K562 (cell line): ENCODE results near the gene RAB7A. TPM values are rescaled to one million over a fixed set of nuclear protein-coding genes. Genes with fewer than 3 reads are reported as not detected.

Experiments used
- ATAC-seq: fragments of 200-7000 bp; cut with Tn5 transposase; 3 replicates; pipeline ENCODE4 v1.9.1; 2020; ENCODE audit warnings: moderate library complexity
- BruUV-seq: library from RNA; stranded (reverse); fragments of 400-500 nt; replicated peaks from 2 replicates; lab custom pipeline; 2021; lab: Mats Ljungman, UMichigan
- CTCF ChIA-PET: fragments of 300-600 bp; formaldehyde crosslinking; extraction: SDS; loops from one replicate; lab custom pipeline; 2021; ENCODE audit warnings: low intra/inter-chr PET ratio; lab: Yijun Ruan, JAX
- POLR2A ChIA-PET: fragments of 300-600, 350-650 bp; sonication (Branson Sonifier 250); formaldehyde crosslinking; extraction: SDS; loops from one replicate; lab custom pipeline; 2021; ENCODE audit warnings: antibody characterized with exemption, inconsistent platforms; lab: Yijun Ruan, JAX
- DNase-seq, 4 experiments: peaks; one replicate each; pipeline versions ENCODE4 v3.0.0 to v3.0.0-alpha.2; 2011 to 2018; ENCODE audit warnings: low spot score in 3 of 4, mixed read lengths in 3 of 4; ENCODE audit errors: extremely low read depth in 1 of 4
- FAIRE-seq: peaks from 2 replicates; lab custom pipeline; 2011; peaks lifted over from hg19 to GRCh38; lab: Jason Lieb, UNC
- H2AFZ ChIP-seq: 2 replicates; pipeline ENCODE4 v1.6.0; 2011; ENCODE audit warnings: low read depth, low read length, control low read depth, inconsistent platforms
- H3K27ac ChIP-seq: fragments of 200-600 bp; 3 replicates; pipeline ENCODE4 v1.8.0; 2011; ENCODE audit warnings: low read depth, mild to moderate bottlenecking, control low read depth, inconsistent platforms, low read length, moderate library complexity, mixed read lengths; ENCODE audit errors: extremely low read depth
- H3K27me3 ChIP-seq, 2 experiments: fragments of 300-600 bp in 1 of 2; 2 replicates in 1 of 2; 3 replicates in 1 of 2; pipeline versions ENCODE4 v1.6.0 to v1.8.0; 2011; ENCODE audit warnings: inconsistent platforms in 2 of 2, low read length in 2 of 2, mild to moderate bottlenecking in 1 of 2, mixed read lengths in 1 of 2, moderate library complexity in 1 of 2; ENCODE audit not compliant: control insufficient read depth in 2 of 2, insufficient read depth in 2 of 2
- H3K36me3 ChIP-seq: fragments of 300-600 bp; 3 replicates; pipeline ENCODE4 v1.8.0; 2011; ENCODE audit warnings: mild to moderate bottlenecking, low read length, inconsistent platforms; ENCODE audit not compliant: control insufficient read depth, insufficient read depth
- H3K4me1 ChIP-seq, 2 experiments: fragments of 200-600 bp in 1 of 2; replicated peaks in 1 of 2; 2 replicates in 1 of 2; 3 replicates in 1 of 2; pipeline versions ENCODE4 v1.5.1 to v1.8.0; 2011; ENCODE audit warnings: inconsistent platforms in 2 of 2, low read length in 2 of 2, mild to moderate bottlenecking in 1 of 2, mixed read lengths in 1 of 2, moderate library complexity in 1 of 2; ENCODE audit not compliant: control insufficient read depth in 2 of 2, insufficient read depth in 2 of 2
- H3K4me2 ChIP-seq: 2 replicates; pipeline ENCODE4 v1.6.1; 2011; ENCODE audit warnings: low read length, control low read depth, inconsistent platforms, mixed read lengths; ENCODE audit not compliant: insufficient read depth
- H3K4me3 ChIP-seq: fragments of 200-600 bp; sonication (generic), shearing (Covaris generic); 2 replicates; pipeline ENCODE4 v1.5.1; 2016; ENCODE audit warnings: control low read depth, inconsistent platforms
- H3K79me2 ChIP-seq: fragments of 200-600 bp; 3 replicates; pipeline ENCODE4 v1.8.0; 2011; ENCODE audit warnings: low read length, inconsistent platforms; ENCODE audit not compliant: control insufficient read depth, insufficient read depth
- H3K9ac ChIP-seq, 2 experiments: 2 replicates each; pipeline versions ENCODE4 v1.6.0 to v1.6.1; 2011; ENCODE audit warnings: low read depth in 2 of 2, low read length in 2 of 2, control low read depth in 1 of 2, inconsistent platforms in 1 of 2, mild to moderate bottlenecking in 1 of 2, mixed read lengths in 1 of 2; ENCODE audit not compliant: insufficient read depth in 1 of 2
- H3K9me1 ChIP-seq: one replicate; pipeline ENCODE4 v1.6.0; 2011; ENCODE audit warnings: inconsistent platforms, mild to moderate bottlenecking, low read length, moderate library complexity; ENCODE audit not compliant: control insufficient read depth, insufficient read depth
- H3K9me3 ChIP-seq: replicated peaks from 2 replicates; pipeline ENCODE4 v1.5.1; 2011; ENCODE audit warnings: low read depth, low read length, inconsistent platforms; ENCODE audit not compliant: control insufficient read depth, insufficient read depth
- H4K20me1 ChIP-seq: replicated peaks from 2 replicates; pipeline ENCODE4 v1.6.1; 2011; ENCODE audit warnings: low read length, inconsistent platforms, mixed read lengths; ENCODE audit not compliant: control insufficient read depth, insufficient read depth
- ELF1 ChIP-seq: fragments of 200-800 bp; sonication (Bioruptor generic); IDR thresholded peaks from 2 replicates; pipeline ENCODE4 v1.6.1; 2016; ENCODE audit warnings: missing genetic modification characterization, missing compliant biosample characterization
- HDAC8 ChIP-seq: fragments of 450-650 bp; IDR thresholded peaks from 2 replicates; pipeline ENCODE4 v1.6.1; 2016; ENCODE audit warnings: mild to moderate bottlenecking, missing genetic modification characterization, moderate library complexity, missing compliant biosample characterization
- NR2C2 ChIP-seq, 2 experiments: fragments of 200-800 bp in 1 of 2; sonication (Bioruptor generic) in 1 of 2; sonication (generic) in 1 of 2; formaldehyde crosslinking in 1 of 2; IDR thresholded peaks; 2 replicates each; pipeline versions ENCODE4 v1.6.1 to v1.8.0; 2016 to 2022; ENCODE audit warnings: mild to moderate bottlenecking in 1 of 2, missing compliant biosample characterization in 1 of 2, missing genetic modification characterization in 1 of 2, missing genetic modification reagents in 1 of 2
- SMAD4 ChIP-seq: fragments of 250-450 bp; sonication (Bioruptor Pico); conservative IDR thresholded peaks from 2 replicates; pipeline ENCODE4 v1.8.0; 2021; ENCODE audit warnings: inconsistent platforms, mild to moderate bottlenecking, moderate library complexity
- SRSF7 ChIP-seq: fragments of 200-400 bp; formaldehyde crosslinking; optimal IDR thresholded peaks from 2 replicates; pipeline ENCODE3; 2017; ENCODE audit warnings: mild to moderate bottlenecking, low read depth, low read length
- TAL1 ChIP-seq: fragments of 450-650 bp; IDR thresholded peaks from 2 replicates; pipeline ENCODE4 v1.6.1; 2016; ENCODE audit warnings: mild to moderate bottlenecking
- ZNF121 ChIP-seq: sonication (generic); formaldehyde crosslinking; conservative IDR thresholded peaks from 2 replicates; pipeline ENCODE4 v1.8.0; 2022; ENCODE audit warnings: missing genetic modification reagents
- ZNF586 ChIP-seq: fragments of 450-650 bp; formaldehyde crosslinking; conservative IDR thresholded peaks from 2 replicates; pipeline ENCODE4 v1.4.0; 2020; ENCODE audit warnings: mild to moderate bottlenecking, moderate library complexity
- ZNF79 ChIP-seq: fragments of 250-450 bp; sonication (Bioruptor Pico); IDR thresholded peaks from 2 replicates; pipeline ENCODE4 v1.4.0; 2020; ENCODE audit warnings: low read depth, mild to moderate bottlenecking, moderate library complexity
- WGBS: fragments of 100-300 bp; shearing (Covaris generic); methylation state at CpG from one replicate; pipeline ENCODE4 v1.1.6; 2016; ENCODE audit warnings: low coverage, mixed read lengths; ENCODE audit not compliant: insufficient coverage; ENCODE audit errors: missing lambda C conversion rate; 5-methylcytosine and 5-hydroxymethylcytosine counted together
- in situ Hi-C: fragments of 300-500 bp; cut with MboI; formaldehyde crosslinking; loops from 4 replicates; pipeline ENCODE4 v1.15.0; 2018; ENCODE audit warnings: inconsistent platforms, mixed read lengths
- intact Hi-C: fragments of 100-400 bp; cut with micrococcal nuclease; formaldehyde crosslinking; loops from 2 replicates; pipeline ENCODE4 v1.14.2; 2022
- polyA plus RNA-seq, 8 experiments: library from polyadenylated mRNA; depleted of rRNA in 4 of 8; stranded (reverse) in 5 of 8; unstranded in 3 of 8; fragments of >200 nt; fragmentation: Nextera tagmentation in 2 of 8; fragmentation: Illumina TruSeq in 1 of 8; extraction: Ambion mirVana in 2 of 8; extraction: Trizol in 1 of 8; gene quantifications; 2 replicates each; pipeline versions ENCODE4 v1.2.1 to v1.2.3, GENCODE V29; 2011 to 2014; ENCODE audit warnings: inconsistent platforms in 1 of 8, missing spikeins in 1 of 8
- total RNA-seq, 7 experiments: library from RNA; depleted of rRNA in 6 of 7; stranded (reverse); fragments of >200 nt in 6 of 7; fragmentation: Illumina TruSeq in 2 of 7; extraction: Trizol in 2 of 7; gene quantifications; 2 replicates each; pipeline versions ENCODE4 v1.2.1 to v1.2.3, GENCODE V29; 2011 to 2021; ENCODE audit warnings: low replicate concordance in 1 of 7
- TF ChIP-seq, protein P1 (sequence below), 2 experiments: fragments of 200-800 bp in 1 of 2; sonication (Bioruptor generic) in 1 of 2; sonication (generic) in 1 of 2; formaldehyde crosslinking in 1 of 2; IDR thresholded peaks in 1 of 2; conservative IDR thresholded peaks in 1 of 2; 2 replicates each; pipeline versions ENCODE4 v1.5.0 to v1.6.1; 2016 to 2020; ENCODE audit warnings: missing compliant biosample characterization in 1 of 2, missing genetic modification characterization in 1 of 2, missing genetic modification reagents in 1 of 2
- TF ChIP-seq, protein P2 (sequence below): fragments of 250-450 bp; sonication (Bioruptor Pico); IDR thresholded peaks from 2 replicates; pipeline ENCODE4 v1.4.0; 2020

The RAB7A gene
- total and polyA plus RNA-seq, 9 of the 15 experiments (the other 6 are each of a cell fraction or from before 2014, with no cell fraction given), result 30.9 to 204 (median 72.8) TPM

DNA sequence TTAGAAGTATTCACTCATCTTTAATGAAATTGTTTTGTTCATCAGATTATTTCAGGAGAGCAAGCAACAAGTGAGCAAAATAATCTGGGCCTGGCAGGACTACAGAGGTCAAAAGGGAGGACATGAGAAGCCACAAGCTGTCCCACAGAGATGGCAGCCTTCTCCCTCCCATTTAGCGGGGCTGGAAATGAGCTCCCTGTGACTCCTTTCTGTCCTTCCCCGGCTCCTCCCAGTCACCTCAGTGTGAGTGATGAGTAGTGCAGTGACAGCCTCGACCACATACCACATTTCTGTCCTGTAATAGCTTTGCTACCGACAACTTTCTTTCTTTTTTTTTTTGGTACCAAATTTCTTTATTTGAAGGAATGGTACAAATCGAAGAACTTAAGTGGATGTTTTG is 38.0 kb downstream of the RAB7A start (continued):
- no peak for TF ChIP-seq ZNF79 (CRISPR knock-in tag)
- TF ChIP-seq SRSF7, result no peak

DNA sequence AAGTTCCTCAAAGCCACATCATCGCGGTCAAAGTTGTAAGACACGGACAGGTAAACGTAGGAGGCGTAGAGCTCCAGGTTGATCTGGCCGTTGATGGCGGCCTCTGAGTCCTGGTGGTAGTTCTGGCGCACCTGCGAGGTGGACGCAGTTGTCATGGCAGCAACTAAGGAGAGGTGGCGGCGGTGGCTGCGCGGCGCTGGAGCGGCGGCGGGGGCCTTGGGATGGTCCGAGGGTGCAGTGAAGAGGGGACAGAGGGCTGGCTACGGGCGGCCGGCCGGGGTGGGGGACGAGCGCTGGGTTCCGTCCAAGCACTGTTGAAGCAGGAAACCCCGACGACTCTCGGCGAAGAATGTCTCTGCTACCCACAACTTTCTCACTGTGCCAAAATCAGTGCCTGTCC is 38.9 kb downstream of the RAB7A start:
- 95% methylated on average over 9 of the region's 30 CpGs for WGBS
- Histone ChIP-seq H3K9ac (no peak overlapping the region), H3K4me2 (no peak overlapping the region), H3K36me3 (peaks cover 10% of the 10 kb centered on the region; the same call in 2 of the 3 replicates), H4K20me1 (0 out of 2 replicates have a peak, but pooled peaks cover 7% of the 10 kb centered on the region), H3K4me1 (peaks cover 6 to 9% of the 10 kb centered on the region in 2 experiments; a peak in 3 of 5 replicates), H3K79me2 (peaks cover 93% of the 10 kb centered on the region), H3K9me3 (no peaks in the 10 kb centered on the region), H3K4me3 (no peak overlapping the region), H2AFZ (no peak overlapping the region), H3K27me3 (no peaks in the 10 kb centered on the region), H3K27ac (no peak overlapping the region), H3K9me1 (no peaks in the 10 kb centered on the region)
- ChIA-PET POLR2A (no interaction called here), CTCF (no interaction called here)
- in situ Hi-C loops (no loop called here), intact Hi-C loops (no loop called here)
- DNase-seq (no peak), FAIRE-seq (no peak), ATAC-seq (no peak)
- no TSS peak for BruUV-seq
- TF ChIP-seq TAL1 (no peak), NR2C2 (CRISPR knock-in tag; IDR thresholded peaks at IDR 0.05) (no peak), NR2C2 (tag; IDR thresholded peaks at IDR 0.05) (no peak), ZNF121 (CRISPR knock-in tag) (no peak), HDAC8 (tag) (no peak), ZNF586 (CRISPR knock-in tag) (no peak), ELF1 (no peak), SMAD4 (CRISPR knock-in tag) (no peak)
- TF ChIP-seq, protein P1, sequence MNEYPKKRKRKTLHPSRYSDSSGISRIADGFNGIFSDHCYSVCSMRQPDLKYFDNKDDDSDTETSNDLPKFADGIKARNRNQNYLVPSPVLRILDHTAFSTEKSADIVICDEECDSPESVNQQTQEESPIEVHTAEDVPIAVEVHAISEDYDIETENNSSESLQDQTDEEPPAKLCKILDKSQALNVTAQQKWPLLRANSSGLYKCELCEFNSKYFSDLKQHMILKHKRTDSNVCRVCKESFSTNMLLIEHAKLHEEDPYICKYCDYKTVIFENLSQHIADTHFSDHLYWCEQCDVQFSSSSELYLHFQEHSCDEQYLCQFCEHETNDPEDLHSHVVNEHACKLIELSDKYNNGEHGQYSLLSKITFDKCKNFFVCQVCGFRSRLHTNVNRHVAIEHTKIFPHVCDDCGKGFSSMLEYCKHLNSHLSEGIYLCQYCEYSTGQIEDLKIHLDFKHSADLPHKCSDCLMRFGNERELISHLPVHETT (CRISPR knock-in tag; conservative IDR thresholded peaks at IDR 0.05 in 1 of 2, IDR thresholded peaks at IDR 0.05 in 1 of 2), result no peak
- TF ChIP-seq, protein P2, sequence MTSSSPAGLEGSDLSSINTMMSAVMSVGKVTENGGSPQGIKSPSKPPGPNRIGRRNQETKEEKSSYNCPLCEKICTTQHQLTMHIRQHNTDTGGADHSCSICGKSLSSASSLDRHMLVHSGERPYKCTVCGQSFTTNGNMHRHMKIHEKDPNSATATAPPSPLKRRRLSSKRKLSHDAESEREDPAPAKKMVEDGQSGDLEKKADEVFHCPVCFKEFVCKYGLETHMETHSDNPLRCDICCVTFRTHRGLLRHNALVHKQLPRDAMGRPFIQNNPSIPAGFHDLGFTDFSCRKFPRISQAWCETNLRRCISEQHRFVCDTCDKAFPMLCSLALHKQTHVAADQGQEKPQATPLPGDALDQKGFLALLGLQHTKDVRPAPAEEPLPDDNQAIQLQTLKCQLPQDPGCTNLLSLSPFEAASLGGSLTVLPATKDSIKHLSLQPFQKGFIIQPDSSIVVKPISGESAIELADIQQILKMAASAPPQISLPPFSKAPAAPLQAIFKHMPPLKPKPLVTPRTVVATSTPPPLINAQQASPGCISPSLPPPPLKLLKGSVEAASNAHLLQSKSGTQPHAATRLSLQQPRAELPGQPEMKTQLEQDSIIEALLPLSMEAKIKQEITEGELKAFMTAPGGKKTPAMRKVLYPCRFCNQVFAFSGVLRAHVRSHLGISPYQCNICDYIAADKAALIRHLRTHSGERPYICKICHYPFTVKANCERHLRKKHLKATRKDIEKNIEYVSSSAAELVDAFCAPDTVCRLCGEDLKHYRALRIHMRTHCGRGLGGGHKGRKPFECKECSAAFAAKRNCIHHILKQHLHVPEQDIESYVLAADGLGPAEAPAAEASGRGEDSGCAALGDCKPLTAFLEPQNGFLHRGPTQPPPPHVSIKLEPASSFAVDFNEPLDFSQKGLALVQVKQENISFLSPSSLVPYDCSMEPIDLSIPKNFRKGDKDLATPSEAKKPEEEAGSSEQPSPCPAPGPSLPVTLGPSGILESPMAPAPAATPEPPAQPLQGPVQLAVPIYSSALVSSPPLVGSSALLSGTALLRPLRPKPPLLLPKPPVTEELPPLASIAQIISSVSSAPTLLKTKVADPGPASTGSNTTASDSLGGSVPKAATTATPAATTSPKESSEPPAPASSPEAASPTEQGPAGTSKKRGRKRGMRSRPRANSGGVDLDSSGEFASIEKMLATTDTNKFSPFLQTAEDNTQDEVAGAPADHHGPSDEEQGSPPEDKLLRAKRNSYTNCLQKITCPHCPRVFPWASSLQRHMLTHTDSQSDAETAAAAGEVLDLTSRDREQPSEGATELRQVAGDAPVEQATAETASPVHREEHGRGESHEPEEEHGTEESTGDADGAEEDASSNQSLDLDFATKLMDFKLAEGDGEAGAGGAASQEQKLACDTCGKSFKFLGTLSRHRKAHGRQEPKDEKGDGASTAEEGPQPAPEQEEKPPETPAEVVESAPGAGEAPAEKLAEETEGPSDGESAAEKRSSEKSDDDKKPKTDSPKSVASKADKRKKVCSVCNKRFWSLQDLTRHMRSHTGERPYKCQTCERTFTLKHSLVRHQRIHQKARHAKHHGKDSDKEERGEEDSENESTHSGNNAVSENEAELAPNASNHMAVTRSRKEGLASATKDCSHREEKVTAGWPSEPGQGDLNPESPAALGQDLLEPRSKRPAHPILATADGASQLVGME (CRISPR knock-in tag), result no peak
